ENCODE data around the gene NXPH1.

- no peak for TF ChIP-seq EZH2 (IDR thresholded peaks at IDR 0.05; ENCODE audit: low read length)
- no peak for TF ChIP-seq CTCF (optimal IDR thresholded peaks at IDR 0.05 in 1 of 3, IDR thresholded peaks at IDR 0.05 in 1 of 3, conservative IDR thresholded peaks at IDR 0.05 in 1 of 3; ENCODE audit: extremely low read depth in 1 of 3, insufficient read depth in 2 of 3, low read length in 3 of 3)
These were observed 235.5 kb downstream of the NXPH1 start for GRCh38 chr7:8668627-8669500.

Measured in keratinocyte (primary cell).